ENCODE results near the gene TEAD1. TPM values are rescaled to one million over a fixed set of nuclear protein-coding genes. Genes with fewer than 3 reads are reported as not detected.

Gene TEAD1
- total and polyA plus RNA-seq, 8 donors = 5.9 to 35.1 (median 22.0) TPM

- peaks cover 0 to 8% (median 3%) of the 10 kb centered on the region in 3 donors for H3K4me1 ChIP-seq
- intact Hi-C loops (cut with DNase I) = no loop called here
- no peak for TF ChIP-seq CTCF (IDR thresholded peaks at IDR 0.05)
- peak overlapping the region in 2 of 4 donors; percentile 0 to 39 for H3K27ac ChIP-seq
- no peak overlapping the region for H3K4me3 ChIP-seq
- DNase-seq (no peak), ATAC-seq (peak in 3 of 4 donors; percentile 29 to 34 (median 33)), FAIRE-seq (no peak)
- H3K27me3 ChIP-seq = no peaks in the 10 kb centered on the region
- H3K36me3 ChIP-seq = no peaks in the 10 kb centered on the region
- no peaks in the 10 kb centered on the region for H3K9me3 ChIP-seq
- WGBS, 2 donors = 61% methylated on average over 13 of the region's 13 CpGs
These were observed 188.7 kb downstream of the TEAD1 start for GRCh38 chr11:12862696-12863469.

- no peak for TF ChIP-seq CTCF (IDR thresholded peaks at IDR 0.05)
- no peaks in the 10 kb centered on the region for H3K9me3 ChIP-seq
- intact Hi-C loops (cut with DNase I) = no loop called here
- 82 to 90% methylated on average over 9 of the region's 9 CpGs for WGBS, 2 donors
- FAIRE-seq (no peak), DNase-seq (no peak), ATAC-seq (no peak)
- peaks cover 0 to 8% (median 3%) of the 10 kb centered on the region in 3 donors for H3K4me1 ChIP-seq
- no peak overlapping the region for H3K4me3 ChIP-seq
- H3K36me3 ChIP-seq = no peaks in the 10 kb centered on the region
- no peaks in the 10 kb centered on the region for H3K27me3 ChIP-seq
- H3K27ac ChIP-seq = peak overlapping the region in 2 of 4 donors; percentile 0 to 39
These were observed 189.4 kb downstream of the TEAD1 start for GRCh38 chr11:12863605-12864121.

- intact Hi-C loops (cut with DNase I) = no loop called here
- FAIRE-seq (no peak), DNase-seq (no peak), ATAC-seq (peak; percentile 75 to 87 (median 80))
- H3K4me3 ChIP-seq = no peak overlapping the region
- H3K9me3 ChIP-seq = no peaks in the 10 kb centered on the region
- H3K27ac ChIP-seq = peak overlapping the region in 2 of 4 donors; percentile 28 to 47
- no peak for TF ChIP-seq CTCF (IDR thresholded peaks at IDR 0.05)
- peaks cover 0 to 8% (median 3%) of the 10 kb centered on the region in 3 donors for H3K4me1 ChIP-seq
- H3K36me3 ChIP-seq = no peaks in the 10 kb centered on the region
- WGBS, 2 donors = 63 to 67% methylated on average over 13 of the region's 13 CpGs
- H3K27me3 ChIP-seq = no peaks in the 10 kb centered on the region
These were observed 190.3 kb downstream of the TEAD1 start for GRCh38 chr11:12864316-12865156.

GRCh38 chr11:12865863-12866595, 191.8 kb downstream of the TEAD1 start:
- no peak for ATAC-seq
- Histone ChIP-seq H3K4me3 (no peak overlapping the region), H3K4me1 (peaks cover 0 to 8% (median 3%) of the 10 kb centered on the region in 3 donors), H3K27ac (no peak overlapping the region), H3K9me3 (no peaks in the 10 kb centered on the region), H3K36me3 (no peaks in the 10 kb centered on the region), H3K27me3 (no peaks in the 10 kb centered on the region)
- intact Hi-C loops (cut with DNase I) = no loop called here
- WGBS, 2 donors = 63 to 67% methylated on average over 6 of the region's 6 CpGs
- no peak for TF ChIP-seq CTCF (IDR thresholded peaks at IDR 0.05)
- DNase-seq = no peak
- FAIRE-seq = no peak
